Activated T-cell treated with anti-CD3 and anti-CD28 coated beads, Interleukin-2, amount 50 U/mL, for 1 hour (primary cell): Measurements from ENCODE around the gene IL17RB.

ENCODE experiments used
- DNase-seq: peaks from one replicate; pipeline ENCODE4 v3.0.0-alpha.2; 2020

The IL17RB gene

GRCh38 chr3:53846134-53846850, at the start of gene IL17RB, which contains the start of gene CHDH:
IL17RB (plus strand) TSS chr3:53846568; CDS start chr3:53846589, 21 bp downstream.
CHDH (minus strand) TSS chr3:53846419; CDS start chr3:53824008, 22,411 bp downstream.
- DNase-seq = no peak

GRCh38 chr3:53798144-53798543, 48.2 kb upstream of the IL17RB start:
- DNase-seq = no peak

- DNase-seq = no peak
These were observed 47.0 kb upstream of the IL17RB start for GRCh38 chr3:53799338-53799865.

GRCh38 chr3:53800041-53800906, 46.1 kb upstream of the IL17RB start:
- DNase-seq = no peak

- no peak for DNase-seq
These were observed 45.0 kb upstream of the IL17RB start for GRCh38 chr3:53801319-53801718.

GRCh38 chr3:53802256-53802880, 44.0 kb upstream of the IL17RB start:
- no peak for DNase-seq

- DNase-seq = no peak
These were observed 43.1 kb upstream of the IL17RB start for GRCh38 chr3:53803124-53803815.

- DNase-seq = no peak
These were observed 42.3 kb upstream of the IL17RB start for GRCh38 chr3:53803816-53804695.

- no peak for DNase-seq
These were observed 41.5 kb upstream of the IL17RB start for GRCh38 chr3:53804697-53805462.

GRCh38 chr3:53805463-53806159, 40.8 kb upstream of the IL17RB start:
- no peak for DNase-seq

- no peak for DNase-seq
These were observed 39.9 kb upstream of the IL17RB start for GRCh38 chr3:53806182-53807116.

- DNase-seq = no peak
These were observed 39.1 kb upstream of the IL17RB start for GRCh38 chr3:53807117-53807810.

- no peak for DNase-seq
These were observed 37.9 kb upstream of the IL17RB start for GRCh38 chr3:53808496-53808895.

GRCh38 chr3:53809267-53809666, 37.1 kb upstream of the IL17RB start:
- DNase-seq = no peak

GRCh38 chr3:53809764-53810400, 36.5 kb upstream of the IL17RB start:
- DNase-seq = no peak

GRCh38 chr3:53811143-53811927, 35.0 kb upstream of the IL17RB start:
- DNase-seq = no peak

- no peak for DNase-seq
These were observed 33.9 kb upstream of the IL17RB start for GRCh38 chr3:53812434-53812833.
